Gastrocnemius medialis (tissue), 4 donors: ENCODE data around the gene GOLPH3. TPM values are rescaled to one million over a fixed set of nuclear protein-coding genes. Genes with fewer than 3 reads are reported as not detected.
A peak's percentile ranks its signal among the peaks of the same experiment; 100 is the strongest.

Experiments used
- ATAC-seq, 2 donors: fragments of 150-250 bp; one replicate each; pipeline ENCODE4 v1.9.1; 2016
- DNase-seq, 2 donors: peaks; one replicate each; pipeline ENCODE4 v3.0.0-alpha.2; 2019
- H3K27ac ChIP-seq, 4 donors: fragments of 200-600 bp; sonication (generic); 1 replicate in 1 of 4; 2 replicates in 3 of 4; pipeline ENCODE4 v1.5.1; 2016 to 2018; ENCODE audit warnings: mild to moderate bottlenecking in 2 of 4, moderate library complexity in 1 of 4
- H3K27me3 ChIP-seq, 3 donors: fragments of 200-600 bp; sonication (generic) in 2 of 3; 1 replicate in 1 of 3; 2 replicates in 2 of 3; pipeline versions ENCODE4 v1.5.1 to v1.6.0; 2016 to 2019; ENCODE audit warnings: mild to moderate bottlenecking in 1 of 3, moderate library complexity in 1 of 3
- H3K36me3 ChIP-seq, 2 donors: fragments of 200-600 bp; sonication (generic) in 1 of 2; one replicate each; pipeline ENCODE4 v1.5.1; 2017 to 2018
- H3K4me1 ChIP-seq, 2 donors: fragments of 200-600 bp; sonication (generic) in 1 of 2; one replicate each; pipeline ENCODE4 v1.5.1; 2016 to 2017; ENCODE audit warnings: mild to moderate bottlenecking in 2 of 2
- H3K4me3 ChIP-seq, 4 donors: fragments of 200-600 bp; sonication (generic) in 3 of 4; 1 replicate in 1 of 4; 2 replicates in 3 of 4; pipeline ENCODE4 v1.5.1; 2016 to 2019; ENCODE audit warnings: mild to moderate bottlenecking in 2 of 4
- H3K9me3 ChIP-seq, 3 donors: fragments of 200-600 bp; sonication (generic) in 2 of 3; 1 replicate in 1 of 3; 2 replicates in 2 of 3; pipeline ENCODE4 v1.5.1; 2016 to 2019
- POLR2A ChIP-seq, 2 donors: fragments of 450-650 bp; IDR thresholded peaks; one replicate each; pipeline ENCODE4 v1.6.1; 2017; ENCODE audit warnings: antibody characterized with exemption in 2 of 2, mild to moderate bottlenecking in 2 of 2, moderate library complexity in 2 of 2
- in situ Hi-C, 4 donors: fragments of 200-750 bp; cut with MboI; loops; one replicate each; pipeline versions ENCODE4 v1.15.0 to v1.8.0; 2017; ENCODE audit warnings: low sequenced_read_pairs in 4 of 4
- intact Hi-C: fragments of 100-400 bp; cut with DNase I; formaldehyde crosslinking; loops from one replicate; pipeline ENCODE4 v1.15.1; 2023; ENCODE audit warnings: low total_unique reads
- total RNA-seq, 4 donors: library from RNA; depleted of rRNA; stranded (reverse); fragments of >200 nt; gene quantifications; one replicate each; pipeline versions ENCODE4 v1.1.0 to v1.2.3, GENCODE V29; 2016
- TF ChIP-seq, protein P1 (sequence below), 5 experiments: fragments of 450-650 bp in 3 of 5; fragments of 200-600 bp in 2 of 5; sonication (generic) in 2 of 5; IDR thresholded peaks in 4 of 5; conservative IDR thresholded peaks in 1 of 5; 1 replicate in 4 of 5; 2 replicates in 1 of 5; pipeline ENCODE4 v1.5.1; 2016 to 2019; ENCODE audit warnings: antibody characterized with exemption in 5 of 5, mild to moderate bottlenecking in 3 of 5, moderate library complexity in 3 of 5

GOLPH3 gene
- total RNA-seq, 4 donors from 2014 or later, result 34.9 to 77.8 (median 46.1) TPM

DNA sequence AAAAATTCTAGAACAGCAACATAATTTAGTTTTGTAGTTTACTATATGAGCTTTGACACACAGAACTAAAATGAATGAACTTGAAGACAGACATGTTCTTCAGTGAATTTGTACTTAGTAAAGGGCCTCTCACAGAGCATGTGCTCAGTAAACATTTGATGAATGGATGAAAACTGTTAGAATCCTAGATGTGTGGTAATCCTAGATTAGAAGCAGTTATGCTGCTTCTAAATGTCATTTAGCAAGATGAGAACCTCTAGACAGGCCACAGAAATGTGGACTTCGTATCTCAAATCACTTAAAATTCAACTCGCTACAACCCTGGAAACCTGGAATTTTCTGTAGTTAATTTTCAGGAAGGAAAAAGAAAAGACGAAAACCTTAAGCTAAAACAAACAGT is 8.5 kb downstream of the GOLPH3 start:
- in situ Hi-C loops, result loop anchor here in 1 of 4 donors (25.0 kb wide), 1 partner anchor 422 kb away; the partner anchor contains the start of gene SUB1
- Histone ChIP-seq H3K27me3 (no peaks in the 10 kb centered on the region), H3K27ac (peak overlapping the region in 3 of 4 donors; percentile 11 to 96 (median 11)), H3K9me3 (no peaks in the 10 kb centered on the region), H3K4me1 (peaks cover 41 to 58% of the 10 kb centered on the region in 2 donors), H3K4me3 (no peak overlapping the region), H3K36me3 (peaks cover 0 to 7% of the 10 kb centered on the region in 2 donors)
- TF ChIP-seq, protein P1, sequence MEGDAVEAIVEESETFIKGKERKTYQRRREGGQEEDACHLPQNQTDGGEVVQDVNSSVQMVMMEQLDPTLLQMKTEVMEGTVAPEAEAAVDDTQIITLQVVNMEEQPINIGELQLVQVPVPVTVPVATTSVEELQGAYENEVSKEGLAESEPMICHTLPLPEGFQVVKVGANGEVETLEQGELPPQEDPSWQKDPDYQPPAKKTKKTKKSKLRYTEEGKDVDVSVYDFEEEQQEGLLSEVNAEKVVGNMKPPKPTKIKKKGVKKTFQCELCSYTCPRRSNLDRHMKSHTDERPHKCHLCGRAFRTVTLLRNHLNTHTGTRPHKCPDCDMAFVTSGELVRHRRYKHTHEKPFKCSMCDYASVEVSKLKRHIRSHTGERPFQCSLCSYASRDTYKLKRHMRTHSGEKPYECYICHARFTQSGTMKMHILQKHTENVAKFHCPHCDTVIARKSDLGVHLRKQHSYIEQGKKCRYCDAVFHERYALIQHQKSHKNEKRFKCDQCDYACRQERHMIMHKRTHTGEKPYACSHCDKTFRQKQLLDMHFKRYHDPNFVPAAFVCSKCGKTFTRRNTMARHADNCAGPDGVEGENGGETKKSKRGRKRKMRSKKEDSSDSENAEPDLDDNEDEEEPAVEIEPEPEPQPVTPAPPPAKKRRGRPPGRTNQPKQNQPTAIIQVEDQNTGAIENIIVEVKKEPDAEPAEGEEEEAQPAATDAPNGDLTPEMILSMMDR (IDR thresholded peaks at IDR 0.05 in 4 of 5, conservative IDR thresholded peaks at IDR 0.05 in 1 of 5), result no peak
- no peak for TF ChIP-seq POLR2A (IDR thresholded peaks at IDR 0.05)
- DNase-seq, result no peak
- no peak for ATAC-seq
- intact Hi-C loops, result no loop called here

DNA sequence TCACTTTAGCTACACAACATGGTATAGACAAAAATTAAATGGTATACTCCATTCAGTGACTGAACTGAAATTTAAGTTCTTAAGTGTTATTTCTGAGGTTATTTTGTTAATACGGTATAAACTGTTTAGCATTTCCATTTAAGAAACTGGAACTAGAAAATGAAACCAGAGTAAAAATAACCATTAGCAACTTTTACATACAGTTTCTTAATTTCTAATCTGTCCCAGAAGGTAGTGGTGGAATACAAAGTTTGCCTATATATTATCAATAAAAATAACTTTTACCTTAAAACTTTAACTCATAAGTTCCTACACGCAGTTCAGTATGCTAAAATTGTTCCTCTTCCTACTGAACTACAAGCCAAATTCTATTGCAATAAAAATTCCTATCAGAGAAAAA is 10.3 kb downstream of the GOLPH3 start:
- peak overlapping the region in 2 of 4 donors; percentile 1 to 4 for H3K27ac ChIP-seq
- intact Hi-C loops, result no loop called here
- peaks cover 47 to 53% of the 10 kb centered on the region in 2 donors for H3K4me1 ChIP-seq
- TF ChIP-seq, protein P1 (IDR thresholded peaks at IDR 0.05 in 4 of 5, conservative IDR thresholded peaks at IDR 0.05 in 1 of 5), result no peak
- TF ChIP-seq POLR2A (IDR thresholded peaks at IDR 0.05), result no peak
- no peak for DNase-seq
- in situ Hi-C loops, result loop anchor here in 1 of 4 donors (25.0 kb wide), 1 partner anchor 424 kb away; the partner anchor contains the start of gene SUB1
- no peaks in the 10 kb centered on the region for H3K9me3 ChIP-seq
- H3K36me3 ChIP-seq, result peaks cover 0 to 7% of the 10 kb centered on the region in 2 donors
- H3K4me3 ChIP-seq, result no peak overlapping the region
- no peaks in the 10 kb centered on the region for H3K27me3 ChIP-seq
- no peak for ATAC-seq

DNA sequence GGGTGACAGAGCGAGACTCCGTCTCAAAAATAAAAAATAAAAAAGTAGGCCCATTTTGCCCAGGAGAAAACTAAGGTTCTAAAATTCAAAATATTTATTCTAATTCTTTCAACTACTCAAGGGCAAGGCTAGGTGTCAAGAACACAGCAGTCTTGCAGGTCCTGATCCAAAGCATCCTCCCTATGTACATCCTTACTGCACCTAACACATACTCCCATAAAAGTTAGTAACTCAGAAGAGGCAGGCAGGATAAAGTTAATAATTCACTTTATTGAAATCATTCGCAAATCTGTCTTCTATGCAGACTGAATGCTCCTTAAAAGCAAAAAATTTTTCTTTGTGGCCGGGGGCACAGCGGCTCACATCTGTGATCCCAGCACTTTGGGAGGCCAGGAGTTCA is 11.1 kb downstream of the GOLPH3 start:
- DNase-seq (no peak), ATAC-seq (no peak)
- intact Hi-C loops, result no loop called here
- in situ Hi-C loops, result loop anchor here in 1 of 4 donors (25.0 kb wide), 1 partner anchor 424 kb away; the partner anchor contains the start of gene SUB1
- peak overlapping the region in 1 of 4 donors; percentile 1 for H3K27ac ChIP-seq
- no peaks in the 10 kb centered on the region for H3K27me3 ChIP-seq
- H3K4me3 ChIP-seq, result no peak overlapping the region
- H3K4me1 ChIP-seq, result peaks cover 47 to 53% of the 10 kb centered on the region in 2 donors
- TF ChIP-seq, protein P1 (IDR thresholded peaks at IDR 0.05 in 4 of 5, conservative IDR thresholded peaks at IDR 0.05 in 1 of 5), result no peak
- no peak for TF ChIP-seq POLR2A (IDR thresholded peaks at IDR 0.05)
- peaks cover 0 to 7% of the 10 kb centered on the region in 2 donors for H3K36me3 ChIP-seq
- no peaks in the 10 kb centered on the region for H3K9me3 ChIP-seq

DNA sequence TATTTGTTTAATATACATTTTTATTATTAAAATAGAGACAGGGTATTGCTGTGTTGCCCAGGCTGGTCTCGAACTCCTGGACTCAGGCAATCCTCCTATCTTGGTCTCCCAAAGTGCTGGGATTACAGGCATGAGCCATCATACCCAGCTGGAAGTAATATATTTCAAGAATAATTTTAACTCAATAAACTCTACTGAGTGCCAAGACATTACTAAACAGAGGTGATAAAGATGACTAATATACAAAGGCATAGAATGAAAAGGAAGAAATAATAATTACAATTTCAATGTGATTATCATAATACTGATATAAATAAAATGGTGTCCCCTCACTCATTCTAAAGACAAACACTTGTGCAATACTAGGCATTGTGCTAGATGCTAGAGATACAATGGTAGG is 13.9 kb downstream of the GOLPH3 start:
- DNase-seq (no peak), ATAC-seq (no peak)
- H3K4me3 ChIP-seq, result no peak overlapping the region
- H3K4me1 ChIP-seq, result peaks cover 32 to 41% of the 10 kb centered on the region in 2 donors
- no peak overlapping the region for H3K27ac ChIP-seq
- intact Hi-C loops (no loop called here), in situ Hi-C loops (loop anchor here in 1 of 4 donors (25.0 kb wide), 1 partner anchor 427 kb away; the partner anchor contains the start of gene SUB1)
- no peaks in the 10 kb centered on the region for H3K27me3 ChIP-seq
- no peak for TF ChIP-seq POLR2A (IDR thresholded peaks at IDR 0.05)
- TF ChIP-seq, protein P1 (IDR thresholded peaks at IDR 0.05 in 4 of 5, conservative IDR thresholded peaks at IDR 0.05 in 1 of 5), result no peak
- no peaks in the 10 kb centered on the region for H3K36me3 ChIP-seq
- H3K9me3 ChIP-seq, result no peaks in the 10 kb centered on the region
